HG02840 (cell line): ENCODE measurements around the gene SEC22C.
"Not testable (repeated sequence)": the region's sequence is repeated elsewhere in the genome, so short reads cannot be mapped to it uniquely, and the experiment has no call there.

Source experiments
- ATAC-seq: cut with Tn5 transposase; IDR thresholded peaks from one replicate; pipeline ENCODE4 v1.9.1; 2021; ENCODE audit warnings: mild to moderate bottlenecking, moderate library complexity, moderate number of reproducible peaks; ENCODE audit not compliant: unreplicated experiment, low FRiP score

SEC22C gene, protein sequence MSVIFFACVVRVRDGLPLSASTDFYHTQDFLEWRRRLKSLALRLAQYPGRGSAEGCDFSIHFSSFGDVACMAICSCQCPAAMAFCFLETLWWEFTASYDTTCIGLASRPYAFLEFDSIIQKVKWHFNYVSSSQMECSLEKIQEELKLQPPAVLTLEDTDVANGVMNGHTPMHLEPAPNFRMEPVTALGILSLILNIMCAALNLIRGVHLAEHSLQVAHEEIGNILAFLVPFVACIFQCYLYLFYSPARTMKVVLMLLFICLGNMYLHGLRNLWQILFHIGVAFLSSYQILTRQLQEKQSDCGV

DNA sequence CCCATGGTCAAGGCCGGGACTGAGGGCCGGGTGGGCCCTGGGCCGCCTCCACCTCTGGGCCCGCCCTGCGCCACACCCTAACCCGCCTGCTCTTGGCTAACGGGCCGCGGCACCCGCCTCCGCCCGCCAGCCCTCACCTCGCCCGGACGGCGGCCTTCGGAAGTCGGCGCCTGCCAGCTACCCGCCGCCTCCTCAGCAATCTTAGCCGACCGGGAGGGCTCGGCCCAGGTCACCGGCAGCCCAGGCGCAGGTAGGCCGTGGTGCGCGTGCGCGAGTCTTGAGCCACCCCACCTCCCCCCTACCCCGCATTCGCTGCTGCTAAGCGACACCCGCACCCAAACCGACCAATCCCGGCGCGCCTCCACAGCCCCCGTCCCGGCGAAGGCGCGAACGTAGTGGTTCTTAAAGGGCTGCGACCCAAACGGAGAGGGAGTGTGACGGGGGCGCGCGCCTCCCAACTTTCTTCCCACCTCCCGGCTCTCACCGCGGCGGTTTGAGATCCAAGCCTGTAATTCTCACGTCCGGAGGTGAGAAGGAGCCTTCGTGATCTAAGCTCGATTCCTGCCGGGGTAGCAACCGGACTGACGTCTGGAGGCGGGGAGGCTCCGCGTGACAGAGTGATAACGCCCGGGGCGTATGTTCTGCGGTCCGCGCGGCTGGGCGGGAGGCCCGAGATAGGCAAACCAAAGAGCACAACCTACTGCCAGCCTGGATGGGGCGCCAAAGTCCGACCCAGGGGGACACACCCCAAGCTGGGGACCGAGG is at the start of gene SEC22C:
SEC22C (minus strand) TSS at position 259 of the 765 bp plus-strand sequence. CDS start 12,921 bp downstream, outside the sequence.
- ATAC-seq, result peak; percentile 93

DNA sequence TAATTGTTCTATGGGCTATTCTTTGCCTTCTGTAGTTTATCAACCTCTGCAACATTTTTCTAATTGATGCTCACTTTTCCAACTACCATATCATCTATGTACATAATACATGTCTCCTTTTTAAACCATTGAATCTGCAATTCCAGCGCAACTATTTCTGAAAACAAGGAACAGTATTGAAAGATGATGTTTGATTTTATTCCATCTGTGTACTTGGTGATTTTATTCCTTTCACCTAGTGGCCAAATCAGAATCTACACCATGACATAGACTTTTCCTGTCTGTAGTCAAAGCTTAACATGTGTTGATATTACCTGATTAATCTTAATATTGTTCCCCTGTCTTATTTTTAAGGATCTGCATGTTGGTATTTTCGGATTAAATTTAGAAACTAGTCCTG is 31.7 kb upstream of the SEC22C start:
- ATAC-seq, result no peak

DNA sequence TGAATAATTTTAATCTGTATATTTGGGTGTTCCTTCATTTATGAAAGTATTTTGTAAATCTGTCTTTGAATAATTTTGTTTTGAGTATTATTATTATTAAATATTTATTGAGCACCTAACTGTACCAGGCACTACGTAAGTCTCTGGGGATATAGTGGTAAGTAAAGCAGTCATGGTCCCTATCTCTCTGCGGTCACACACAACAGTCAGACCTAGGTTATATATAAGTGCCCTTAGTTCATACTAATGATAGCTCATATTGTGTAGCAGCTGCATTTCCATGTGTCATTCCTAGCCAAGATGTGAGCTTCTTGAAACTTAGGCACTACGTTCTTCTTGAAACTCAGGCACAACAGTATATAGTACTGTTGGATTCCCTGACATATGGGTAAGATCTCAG is 31.2 kb upstream of the SEC22C start:
- ATAC-seq, result no peak

DNA sequence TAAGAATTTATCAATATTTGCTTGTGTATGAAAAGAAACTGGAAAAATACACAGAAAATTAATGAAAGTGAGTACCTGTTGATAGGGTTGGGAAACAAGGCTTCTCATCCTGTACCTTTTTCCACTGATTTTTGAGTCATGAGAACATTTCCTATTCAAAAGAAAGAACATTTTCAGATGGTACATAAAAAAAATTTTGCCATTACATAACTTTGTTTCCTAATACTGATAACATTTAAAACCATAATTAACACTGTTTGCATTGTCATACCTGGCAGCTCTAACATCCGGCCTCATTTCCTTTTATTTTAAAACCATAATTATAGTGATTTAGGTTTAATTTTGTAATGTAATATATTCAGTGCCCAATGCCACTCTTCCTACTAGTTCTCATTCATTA is 30.4 kb upstream of the SEC22C start:
- no peak for ATAC-seq

DNA sequence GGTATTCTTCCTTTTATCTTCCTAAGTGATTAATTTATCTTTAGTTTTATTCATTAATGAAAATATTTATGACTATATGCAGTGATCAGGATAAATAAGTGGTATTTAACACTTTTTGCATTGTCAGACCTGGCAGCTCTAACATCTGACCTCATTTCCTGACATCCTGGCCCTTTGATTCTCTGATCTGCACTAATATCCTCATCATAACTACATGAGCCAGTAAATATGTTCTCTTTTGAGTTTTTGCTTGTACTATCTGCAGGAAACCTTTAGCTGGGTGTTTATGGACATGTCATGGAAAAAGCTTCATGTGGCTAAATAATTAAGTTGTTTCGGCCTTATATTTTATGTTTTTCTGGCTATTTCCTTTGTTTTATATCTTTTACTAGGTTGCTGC is 29.2 kb upstream of the SEC22C start:
- no peak for ATAC-seq

DNA sequence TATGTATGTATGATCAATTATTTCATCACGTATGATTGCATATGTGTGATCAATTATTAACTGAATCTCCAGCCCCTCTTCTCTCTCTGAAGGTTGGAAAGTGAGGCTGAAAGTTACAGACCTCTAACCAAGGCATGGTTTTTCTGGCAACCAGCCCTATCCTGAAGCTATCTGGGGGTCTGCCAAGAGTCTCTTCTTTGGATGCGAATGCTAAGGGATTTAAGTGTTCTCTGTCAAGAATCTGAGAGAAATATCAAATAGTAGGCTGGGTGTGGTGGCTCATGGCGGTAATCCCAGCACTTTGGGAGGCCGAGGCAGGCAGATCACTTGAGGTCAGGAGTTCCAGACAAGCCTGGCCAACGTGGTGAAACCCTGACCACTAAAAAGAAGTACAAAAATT is 26.8 kb upstream of the SEC22C start:
- ATAC-seq, result no peak

DNA sequence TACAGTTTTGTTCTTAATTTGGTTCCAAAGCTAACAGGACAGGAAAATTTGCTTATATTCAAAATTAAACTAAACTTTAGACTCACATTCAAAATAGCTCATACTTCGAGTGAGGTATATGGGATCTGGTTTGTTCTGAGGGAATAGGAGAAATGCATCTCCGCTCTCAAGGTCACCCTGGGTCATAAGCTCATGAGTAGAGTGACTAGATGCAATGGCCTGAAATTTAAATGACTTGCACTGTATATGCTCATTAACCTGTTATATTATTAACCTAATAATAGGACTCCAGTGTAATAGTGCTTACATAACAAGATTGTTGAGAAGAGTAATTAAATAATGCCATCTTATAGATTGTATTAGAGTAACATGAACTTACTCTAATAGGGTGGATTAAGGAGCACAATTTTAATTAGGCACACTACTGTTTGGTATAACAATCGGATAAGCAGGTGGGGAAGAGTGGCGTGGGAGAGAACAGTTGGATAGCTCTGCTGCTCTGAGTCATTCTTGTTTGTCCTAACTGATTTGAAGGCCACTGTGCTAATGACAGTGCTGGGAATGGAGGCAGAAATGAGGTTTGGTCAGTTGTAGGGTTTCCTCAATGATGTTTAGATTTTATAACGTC is 23.9 kb upstream of the SEC22C start:
- ATAC-seq, result no peak

DNA sequence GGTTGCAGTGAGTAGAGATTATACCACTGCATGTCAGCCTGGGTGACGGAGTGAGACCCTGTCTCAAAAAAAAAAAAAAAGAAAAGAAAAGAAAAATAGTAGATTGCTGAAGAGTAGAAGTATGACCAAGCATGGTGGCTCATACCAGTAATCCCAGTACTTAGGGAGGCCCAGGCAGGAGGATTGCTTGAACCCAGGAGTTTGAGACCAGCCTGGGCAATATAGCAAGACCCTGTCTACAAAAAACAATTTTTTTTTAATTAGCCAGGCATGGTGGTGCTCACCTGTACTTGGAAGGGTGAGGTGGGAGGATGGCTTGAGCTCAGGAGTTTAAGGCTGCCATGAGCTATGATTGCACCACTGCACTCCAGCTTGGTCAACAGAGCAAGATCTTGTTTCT is 21.2 kb upstream of the SEC22C start:
- no peak for ATAC-seq

DNA sequence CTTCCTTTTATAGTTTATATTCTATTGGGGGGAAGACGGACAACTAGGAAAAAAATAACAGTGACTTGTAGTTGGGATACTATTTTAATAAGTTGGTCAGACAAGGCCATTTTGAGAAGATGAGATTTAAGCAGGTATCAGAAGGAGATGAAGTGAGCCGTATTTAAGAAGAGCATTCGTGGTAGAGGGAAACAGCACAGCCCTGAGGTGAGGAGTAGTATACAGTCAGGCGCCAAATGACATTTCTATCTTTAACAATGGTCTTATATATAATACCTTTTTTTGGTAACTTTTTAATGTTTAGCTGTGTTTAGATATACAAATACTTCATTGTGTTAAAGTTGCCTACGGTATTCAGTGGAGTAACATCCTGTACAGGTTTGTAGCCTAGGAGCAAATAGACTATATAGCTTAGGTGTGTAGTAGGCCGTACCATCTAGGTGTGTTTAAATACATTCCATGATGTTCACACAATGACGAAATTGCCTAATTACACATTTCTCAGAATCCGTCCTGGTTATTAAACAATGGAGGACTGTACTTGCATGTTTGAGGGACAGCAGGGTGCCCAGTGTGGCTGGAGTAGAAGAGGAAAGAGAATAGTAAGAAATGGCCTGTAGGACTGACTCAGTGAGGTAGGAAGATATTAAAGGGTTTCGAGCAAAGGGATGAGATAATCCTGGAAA is 20.3 kb upstream of the SEC22C start:
- no peak for ATAC-seq

DNA sequence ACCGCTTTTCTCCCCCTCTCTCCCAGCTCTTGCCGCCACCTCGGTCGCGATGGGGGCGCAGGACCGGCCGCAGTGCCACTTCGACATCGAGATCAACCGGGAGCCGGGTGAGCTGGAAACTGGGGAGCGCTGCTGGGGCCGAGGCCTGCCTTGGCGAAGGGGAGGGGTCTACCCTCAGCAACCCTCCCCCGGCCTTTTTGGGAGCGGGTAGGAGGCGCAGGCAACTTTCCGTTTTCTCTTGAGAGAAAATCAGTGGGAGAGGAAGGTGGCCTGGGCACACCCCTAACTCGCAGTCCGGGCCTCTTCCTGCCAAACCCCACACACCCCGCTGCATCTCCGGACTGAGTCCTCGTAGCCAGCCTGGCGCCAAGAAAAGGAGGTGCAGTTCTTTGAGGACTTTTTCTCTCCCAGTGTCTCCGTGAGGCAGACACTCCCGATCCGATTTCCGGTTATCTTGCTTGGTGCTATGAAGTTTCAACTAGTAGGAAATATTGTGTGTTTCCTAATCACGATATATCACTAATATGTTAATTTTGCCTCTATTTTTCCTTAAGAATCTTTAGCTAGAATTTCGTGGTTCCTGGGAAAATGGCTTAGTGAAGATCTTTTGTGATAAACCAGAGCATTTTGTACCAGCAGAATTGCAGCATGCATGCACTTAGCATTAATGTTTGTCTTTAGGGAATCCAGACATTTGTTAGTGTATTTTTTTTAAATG is 19.4 kb upstream of the SEC22C start:
- ATAC-seq, result peak; percentile 18

DNA sequence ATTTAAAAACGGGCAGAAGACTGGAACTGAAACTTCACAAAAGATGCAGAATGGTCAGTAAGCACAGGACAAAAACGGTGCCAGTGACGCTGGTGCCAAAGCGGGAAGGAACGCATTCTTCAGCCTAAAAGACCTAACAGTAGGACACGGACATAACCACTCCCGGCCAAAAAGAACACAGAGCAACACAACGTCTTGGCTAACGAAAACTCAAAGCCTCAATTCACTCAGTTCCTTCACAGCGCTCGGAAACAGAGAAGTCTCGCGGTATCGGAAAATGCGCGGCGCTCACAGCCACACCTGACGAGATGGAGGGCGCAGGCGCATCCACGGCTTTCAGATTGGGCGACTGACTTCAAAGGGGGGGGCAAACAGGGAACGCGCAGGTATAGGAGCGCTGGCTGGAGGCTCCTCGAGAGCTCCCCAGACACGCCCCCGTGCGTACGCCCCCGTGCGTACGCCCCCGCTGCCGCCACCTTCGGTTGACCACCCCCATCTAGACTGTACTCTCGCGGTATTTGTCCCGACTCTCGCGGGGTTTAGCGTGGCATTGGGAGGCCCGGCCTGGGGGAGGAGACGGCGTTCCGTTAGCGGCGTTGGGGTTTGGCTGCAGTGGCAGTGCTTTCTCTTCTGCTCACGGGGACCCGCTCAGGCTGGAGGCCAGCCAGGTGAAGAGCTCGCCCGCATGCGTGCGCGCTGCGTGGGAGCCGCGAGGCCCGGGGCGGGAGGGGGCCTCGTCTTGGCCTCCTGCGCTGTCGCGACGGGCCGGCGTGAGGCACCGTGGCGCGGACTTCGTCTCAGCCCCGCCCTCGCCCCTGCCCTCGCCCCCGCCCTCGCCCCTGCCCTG is 18.6 kb upstream of the SEC22C start, which contains the start of gene NKTR:
NKTR (plus strand) TSS at position 576 of the 847 bp plus-strand sequence. CDS start 321 bp downstream, outside the sequence.
- peak; percentile 87 for ATAC-seq

DNA sequence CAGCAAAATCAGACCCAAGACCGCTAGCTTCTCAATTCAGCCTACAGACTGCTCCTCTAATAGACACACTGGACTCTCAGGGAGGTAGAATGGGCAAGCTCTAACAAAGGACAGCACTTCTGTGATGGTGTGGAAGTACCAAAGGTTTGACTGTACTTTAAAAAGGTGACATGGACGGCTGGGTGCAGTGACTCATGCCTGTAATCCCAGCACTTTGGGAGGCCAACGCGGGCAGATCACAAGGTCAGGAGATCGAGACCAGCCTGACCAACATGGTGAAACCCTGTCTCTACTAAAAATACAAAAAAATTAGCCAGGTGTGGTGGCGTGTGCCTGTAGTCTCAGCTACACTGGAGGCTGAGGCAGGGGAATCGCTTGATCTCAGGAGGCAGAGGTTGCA is 15.3 kb upstream of the SEC22C start:
- not testable (repeated sequence) for ATAC-seq

DNA sequence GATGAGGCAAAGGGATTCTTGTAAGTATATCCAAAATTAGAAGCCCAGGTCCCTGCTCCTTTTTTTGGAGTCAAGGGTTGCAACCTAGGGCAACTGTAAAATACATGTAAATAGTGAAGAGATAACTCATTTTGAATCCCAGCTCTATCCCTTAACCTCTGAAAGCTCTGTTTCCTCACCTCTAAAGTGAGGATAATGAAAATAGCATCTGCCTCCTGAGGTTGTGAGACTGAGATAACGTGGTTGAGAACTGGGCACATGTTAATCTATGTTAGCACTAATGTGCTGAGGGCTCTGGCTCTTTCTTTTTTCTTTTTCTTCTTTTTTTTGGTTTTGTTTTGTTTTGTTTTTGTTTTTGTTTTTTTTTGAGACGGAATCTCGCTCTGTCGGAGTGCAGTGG is 13.9 kb upstream of the SEC22C start:
- ATAC-seq, result no peak

DNA sequence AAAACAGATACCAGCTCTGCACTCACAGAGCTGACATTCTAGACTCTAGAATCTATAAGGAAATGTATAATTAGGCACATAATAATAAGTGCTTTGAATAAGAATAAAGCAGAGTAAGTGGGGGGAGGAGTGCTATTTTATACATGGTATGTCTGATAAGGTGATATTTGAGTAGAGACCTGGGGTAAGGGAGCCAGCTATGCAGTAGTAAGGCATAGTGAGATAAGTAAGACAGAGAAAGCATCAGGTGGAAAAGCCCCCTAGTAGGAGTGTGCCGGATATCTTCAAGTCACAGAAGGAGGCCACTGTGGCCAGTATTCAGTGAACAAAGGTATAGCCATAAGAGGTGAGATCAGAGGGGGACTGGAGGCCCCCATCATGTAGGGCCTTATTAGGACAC is 11.9 kb upstream of the SEC22C start:
- no peak for ATAC-seq

DNA sequence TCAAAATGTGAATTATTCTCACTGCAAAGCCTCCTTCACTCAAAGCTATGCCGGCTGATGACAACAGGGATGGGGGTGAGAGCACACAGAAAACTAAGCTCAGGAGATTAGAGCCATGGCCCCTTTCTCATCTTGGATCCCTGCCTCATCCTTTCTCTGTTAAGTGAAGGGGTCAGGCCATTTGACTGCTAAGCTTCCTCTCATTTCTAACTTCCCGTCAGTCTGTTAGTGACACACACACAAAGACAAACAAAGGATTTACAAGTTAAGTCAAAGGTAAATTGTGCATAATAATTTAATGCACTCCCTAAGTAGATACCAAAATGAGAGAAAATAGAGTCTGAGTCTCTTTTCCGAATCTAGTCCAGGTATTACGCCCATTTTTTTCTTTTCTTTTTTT is 10.0 kb upstream of the SEC22C start:
- ATAC-seq, result no peak

DNA sequence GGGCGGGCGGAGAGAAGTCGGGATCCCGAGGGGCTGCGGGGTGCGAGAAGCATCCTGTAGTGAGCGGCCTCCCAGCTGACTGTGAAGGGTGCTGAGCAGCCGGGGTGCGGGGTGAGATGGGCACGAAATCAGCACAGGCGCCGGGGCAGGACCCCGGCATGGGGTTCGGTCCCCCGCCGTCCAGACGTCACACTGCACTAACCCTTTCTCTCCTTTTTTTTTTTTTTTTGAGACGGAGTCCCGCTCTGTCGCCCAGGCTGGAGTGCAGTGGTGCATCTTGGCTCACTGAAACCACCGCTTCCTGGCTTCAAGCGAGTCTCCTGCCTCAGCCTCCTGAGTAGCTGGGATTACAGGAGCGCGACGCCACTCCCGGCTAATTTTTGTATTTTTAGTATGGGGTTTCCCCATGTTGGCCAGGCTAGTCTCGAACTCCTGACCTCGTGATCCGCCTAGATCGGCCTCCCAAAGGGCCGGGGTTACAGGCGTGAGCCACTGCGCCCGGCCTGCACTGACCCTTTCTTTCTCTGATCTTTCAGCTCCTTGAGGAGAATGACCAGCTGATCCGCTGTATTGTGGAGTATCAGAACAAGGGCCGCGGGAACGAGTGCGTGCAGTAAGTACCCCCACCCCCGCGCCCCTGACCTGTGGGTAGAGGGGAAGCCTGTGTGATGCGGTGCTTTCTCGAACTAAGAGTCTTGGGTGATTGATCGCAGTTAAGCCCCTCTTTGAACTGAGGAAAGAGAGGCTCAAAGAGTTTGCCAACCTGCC is 9.4 kb upstream of the SEC22C start:
- ATAC-seq, result no peak

DNA sequence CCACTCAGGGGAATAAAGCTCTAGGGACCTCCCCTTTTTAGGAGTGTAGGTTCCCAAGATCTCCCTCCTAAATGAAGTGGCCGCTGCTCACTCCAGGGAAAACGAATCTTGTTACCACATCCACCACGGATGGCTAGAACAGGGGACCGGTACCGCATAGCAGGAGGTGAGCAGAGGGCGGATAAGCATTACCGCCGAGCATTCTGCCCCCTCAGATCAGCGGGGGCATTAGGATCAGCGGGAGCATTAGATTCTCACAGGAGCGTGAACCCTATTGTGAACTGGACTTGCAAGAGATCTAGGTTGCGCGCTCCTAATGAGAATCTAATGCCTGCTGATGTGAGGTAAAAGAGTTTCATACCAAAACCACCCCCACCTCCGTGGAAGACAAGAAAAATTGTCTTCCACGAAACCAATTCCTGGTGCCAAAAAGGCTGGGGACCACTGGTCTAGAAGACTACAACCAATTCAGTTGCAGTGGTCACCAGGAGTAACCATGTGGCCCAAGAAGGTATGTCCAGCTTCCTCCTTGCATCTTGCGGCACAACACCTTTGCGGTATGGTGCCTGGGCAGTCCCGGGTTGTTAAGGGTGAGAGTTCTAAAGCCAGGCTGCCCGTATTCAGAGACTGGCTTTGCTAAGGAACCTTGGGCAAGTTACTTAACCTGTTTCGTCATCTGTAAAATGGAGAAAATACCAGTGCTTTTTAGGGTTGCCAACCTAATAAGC is 7.8 kb upstream of the SEC22C start:
- no peak for ATAC-seq

DNA sequence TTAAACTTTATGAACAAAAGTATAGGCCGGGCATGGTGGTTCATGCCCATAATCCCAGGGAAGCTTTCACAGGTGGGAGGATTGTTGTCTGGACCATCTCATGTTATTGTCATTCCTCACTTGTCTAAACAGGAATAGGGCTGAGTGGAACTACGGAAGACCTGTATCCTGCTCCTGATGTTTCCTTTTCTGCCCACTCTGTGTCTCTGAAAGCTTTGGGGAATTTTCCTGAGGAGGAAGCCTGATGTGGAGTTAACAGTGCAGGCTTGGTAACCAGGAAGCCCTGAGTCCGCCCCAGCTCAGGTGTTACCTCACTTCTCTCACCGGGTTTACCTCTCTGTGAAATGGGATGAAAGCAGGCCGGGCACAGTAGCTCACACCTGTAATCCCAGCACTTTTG is 6.9 kb upstream of the SEC22C start:
- no peak for ATAC-seq
